ENCODE measurements around the gene ATP5ME. TPM values are rescaled to one million over a fixed set of nuclear protein-coding genes. Genes with fewer than 3 reads are reported as not detected.

Gene ATP5ME
- total and polyA plus RNA-seq, 2 of the 13 experiments (the other 11 are each of a cell fraction or from before 2014, with no cell fraction given) = 305 to 753 TPM

DNA sequence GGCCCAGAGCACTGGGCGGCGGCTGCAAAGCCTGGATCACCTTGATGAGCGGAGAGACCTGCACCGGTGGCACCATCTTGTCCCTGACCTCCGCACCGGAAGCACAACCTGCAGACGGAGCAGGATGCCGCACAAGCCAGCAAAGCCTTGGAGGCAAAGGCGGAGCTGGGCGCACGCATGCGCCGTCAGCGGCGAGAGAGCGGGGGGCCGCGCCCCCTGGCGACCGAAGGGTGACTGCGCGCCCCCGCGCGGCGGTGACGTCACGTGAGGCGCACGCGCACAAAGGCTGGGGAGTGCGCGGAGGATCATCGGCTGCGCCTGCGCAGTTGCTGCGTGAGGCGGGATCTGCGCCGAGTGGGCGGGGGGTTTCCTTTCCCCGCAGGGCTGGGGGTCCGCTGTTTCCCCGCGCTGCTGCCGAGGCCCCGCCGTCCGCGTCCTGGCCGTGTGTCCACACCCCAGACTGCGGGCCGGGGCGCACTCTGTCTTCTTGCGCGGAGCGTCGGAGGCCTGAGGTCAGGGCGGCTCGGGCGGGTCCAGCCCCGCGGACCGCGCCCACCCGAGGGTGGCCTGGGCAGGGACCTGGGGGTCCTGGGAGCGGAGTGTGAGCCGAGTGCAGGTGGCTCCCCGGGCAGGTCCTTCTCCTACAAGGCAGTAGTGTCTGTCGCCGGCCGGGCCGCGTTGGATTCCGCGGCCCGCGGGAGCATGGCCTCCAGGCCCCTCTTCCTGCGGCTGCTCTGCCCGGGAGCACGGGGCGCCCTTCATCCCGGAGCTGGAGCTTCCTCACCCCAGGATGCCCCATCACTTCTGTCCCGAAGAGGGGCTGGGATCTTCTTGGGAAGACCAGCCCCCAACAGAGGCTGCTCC lies at the start of gene ATP5ME, which contains the start of gene MYL5 (continued):
- TF ChIP-seq, protein P1, sequence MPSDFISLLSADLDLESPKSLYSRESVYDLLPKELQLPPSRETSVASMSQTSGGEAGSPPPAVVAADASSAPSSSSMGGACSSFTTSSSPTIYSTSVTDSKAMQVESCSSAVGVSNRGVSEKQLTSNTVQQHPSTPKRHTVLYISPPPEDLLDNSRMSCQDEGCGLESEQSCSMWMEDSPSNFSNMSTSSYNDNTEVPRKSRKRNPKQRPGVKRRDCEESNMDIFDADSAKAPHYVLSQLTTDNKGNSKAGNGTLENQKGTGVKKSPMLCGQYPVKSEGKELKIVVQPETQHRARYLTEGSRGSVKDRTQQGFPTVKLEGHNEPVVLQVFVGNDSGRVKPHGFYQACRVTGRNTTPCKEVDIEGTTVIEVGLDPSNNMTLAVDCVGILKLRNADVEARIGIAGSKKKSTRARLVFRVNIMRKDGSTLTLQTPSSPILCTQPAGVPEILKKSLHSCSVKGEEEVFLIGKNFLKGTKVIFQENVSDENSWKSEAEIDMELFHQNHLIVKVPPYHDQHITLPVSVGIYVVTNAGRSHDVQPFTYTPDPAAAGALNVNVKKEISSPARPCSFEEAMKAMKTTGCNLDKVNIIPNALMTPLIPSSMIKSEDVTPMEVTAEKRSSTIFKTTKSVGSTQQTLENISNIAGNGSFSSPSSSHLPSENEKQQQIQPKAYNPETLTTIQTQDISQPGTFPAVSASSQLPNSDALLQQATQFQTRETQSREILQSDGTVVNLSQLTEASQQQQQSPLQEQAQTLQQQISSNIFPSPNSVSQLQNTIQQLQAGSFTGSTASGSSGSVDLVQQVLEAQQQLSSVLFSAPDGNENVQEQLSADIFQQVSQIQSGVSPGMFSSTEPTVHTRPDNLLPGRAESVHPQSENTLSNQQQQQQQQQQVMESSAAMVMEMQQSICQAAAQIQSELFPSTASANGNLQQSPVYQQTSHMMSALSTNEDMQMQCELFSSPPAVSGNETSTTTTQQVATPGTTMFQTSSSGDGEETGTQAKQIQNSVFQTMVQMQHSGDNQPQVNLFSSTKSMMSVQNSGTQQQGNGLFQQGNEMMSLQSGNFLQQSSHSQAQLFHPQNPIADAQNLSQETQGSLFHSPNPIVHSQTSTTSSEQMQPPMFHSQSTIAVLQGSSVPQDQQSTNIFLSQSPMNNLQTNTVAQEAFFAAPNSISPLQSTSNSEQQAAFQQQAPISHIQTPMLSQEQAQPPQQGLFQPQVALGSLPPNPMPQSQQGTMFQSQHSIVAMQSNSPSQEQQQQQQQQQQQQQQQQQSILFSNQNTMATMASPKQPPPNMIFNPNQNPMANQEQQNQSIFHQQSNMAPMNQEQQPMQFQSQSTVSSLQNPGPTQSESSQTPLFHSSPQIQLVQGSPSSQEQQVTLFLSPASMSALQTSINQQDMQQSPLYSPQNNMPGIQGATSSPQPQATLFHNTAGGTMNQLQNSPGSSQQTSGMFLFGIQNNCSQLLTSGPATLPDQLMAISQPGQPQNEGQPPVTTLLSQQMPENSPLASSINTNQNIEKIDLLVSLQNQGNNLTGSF (CRISPR knock-in tag; IDR thresholded peaks at IDR 0.05) = no peak
- TF ChIP-seq NRL (CRISPR knock-in tag; IDR thresholded peaks at IDR 0.05; ENCODE audit: borderline replicate concordance) (peak; percentile 92), BRD4 (CRISPR knock-in tag; IDR thresholded peaks at IDR 0.05) (peak; percentile 21; the same call in 1 of the 2 replicates), SALL2 (CRISPR knock-in tag; IDR thresholded peaks at IDR 0.05) (peak; percentile 85), KDM3A (CRISPR knock-in tag; IDR thresholded peaks at IDR 0.05; ENCODE audit: low read depth) (peak; percentile 73; the same call in 1 of the 2 replicates), WIZ (CRISPR knock-in tag; IDR thresholded peaks at IDR 0.05) (peak; percentile 59), ZNF121 (CRISPR knock-in tag; IDR thresholded peaks at IDR 0.05) (no peak), ZNF781 (CRISPR knock-in tag; IDR thresholded peaks at IDR 0.05; ENCODE audit: borderline replicate concordance, not compliant biosample characterization) (no peak), ZNF235 (CRISPR knock-in tag; IDR thresholded peaks at IDR 0.05; ENCODE audit: borderline replicate concordance) (peak; percentile 97), ZNF768 (CRISPR knock-in tag; IDR thresholded peaks at IDR 0.05) (no peak), ZNF10 (CRISPR knock-in tag; IDR thresholded peaks at IDR 0.05; ENCODE audit: borderline replicate concordance, low read depth) (no peak), ZNF644 (CRISPR knock-in tag; IDR thresholded peaks at IDR 0.05; ENCODE audit: low read depth) (0 out of 2 replicates have a peak, but pooled peaks have one; percentile 15), TOE1 (CRISPR knock-in tag; IDR thresholded peaks at IDR 0.05) (no peak), CBX2 (IDR thresholded peaks at IDR 0.05; ENCODE audit: low read depth, low read length) (no peak), CBX2 (CRISPR knock-in tag; IDR thresholded peaks at IDR 0.05; ENCODE audit: low read depth) (no peak), ZMYM4 (CRISPR knock-in tag; IDR thresholded peaks at IDR 0.05) (peak; percentile 54; the same call in 1 of the 2 replicates)
- TF ChIP-seq, protein P2, sequence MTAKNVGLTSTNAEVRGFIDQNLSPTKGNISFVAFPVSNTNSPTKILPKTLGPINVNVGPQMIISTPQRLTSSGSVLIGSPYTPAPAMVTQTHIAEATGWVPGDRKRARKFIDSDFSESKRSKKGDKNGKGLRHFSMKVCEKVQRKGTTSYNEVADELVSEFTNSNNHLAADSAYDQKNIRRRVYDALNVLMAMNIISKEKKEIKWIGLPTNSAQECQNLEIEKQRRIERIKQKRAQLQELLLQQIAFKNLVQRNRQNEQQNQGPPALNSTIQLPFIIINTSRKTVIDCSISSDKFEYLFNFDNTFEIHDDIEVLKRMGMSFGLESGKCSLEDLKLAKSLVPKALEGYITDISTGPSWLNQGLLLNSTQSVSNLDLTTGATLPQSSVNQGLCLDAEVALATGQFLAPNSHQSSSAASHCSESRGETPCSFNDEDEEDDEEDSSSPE (CRISPR knock-in tag; IDR thresholded peaks at IDR 0.05) = peak; percentile 50; the same call in 1 of the 2 replicates
- TF ChIP-seq, protein P3, sequence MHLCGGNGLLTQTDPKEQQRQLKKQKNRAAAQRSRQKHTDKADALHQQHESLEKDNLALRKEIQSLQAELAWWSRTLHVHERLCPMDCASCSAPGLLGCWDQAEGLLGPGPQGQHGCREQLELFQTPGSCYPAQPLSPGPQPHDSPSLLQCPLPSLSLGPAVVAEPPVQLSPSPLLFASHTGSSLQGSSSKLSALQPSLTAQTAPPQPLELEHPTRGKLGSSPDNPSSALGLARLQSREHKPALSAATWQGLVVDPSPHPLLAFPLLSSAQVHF (CRISPR knock-in tag; IDR thresholded peaks at IDR 0.05) = 0 out of 2 replicates have a peak, but pooled peaks have one; percentile 17
- TF ChIP-seq, protein P4, sequence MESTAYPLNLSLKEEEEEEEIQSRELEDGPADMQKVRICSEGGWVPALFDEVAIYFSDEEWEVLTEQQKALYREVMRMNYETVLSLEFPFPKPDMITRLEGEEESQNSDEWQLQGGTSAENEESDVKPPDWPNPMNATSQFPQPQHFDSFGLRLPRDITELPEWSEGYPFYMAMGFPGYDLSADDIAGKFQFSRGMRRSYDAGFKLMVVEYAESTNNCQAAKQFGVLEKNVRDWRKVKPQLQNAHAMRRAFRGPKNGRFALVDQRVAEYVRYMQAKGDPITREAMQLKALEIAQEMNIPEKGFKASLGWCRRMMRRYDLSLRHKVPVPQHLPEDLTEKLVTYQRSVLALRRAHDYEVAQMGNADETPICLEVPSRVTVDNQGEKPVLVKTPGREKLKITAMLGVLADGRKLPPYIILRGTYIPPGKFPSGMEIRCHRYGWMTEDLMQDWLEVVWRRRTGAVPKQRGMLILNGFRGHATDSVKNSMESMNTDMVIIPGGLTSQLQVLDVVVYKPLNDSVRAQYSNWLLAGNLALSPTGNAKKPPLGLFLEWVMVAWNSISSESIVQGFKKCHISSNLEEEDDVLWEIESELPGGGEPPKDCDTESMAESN (CRISPR knock-in tag; conservative IDR thresholded peaks at IDR 0.05) = peak; percentile 15; the same call in 1 of the 2 replicates

Measured in HepG2 (cell line).